ENCODE measurements around the gene DNASE2B. TPM values are rescaled to one million over a fixed set of nuclear protein-coding genes. Genes with fewer than 3 reads are reported as not detected.

The DNASE2B gene
- polyA plus RNA-seq, 2 of the 4 experiments (the other 2 are of a cell fraction) = not detected

- POLR2A ChIA-PET = interaction anchor here (0.6 kb wide), 1 partner anchor 314 kb away, joined by 6 read pairs; no protein-coding TSS in a partner anchor
- 96% methylated on average over 2 of the region's 2 CpGs for WGBS (ENCODE audit: missing lambda C conversion rate)
- peaks cover 6% of the 10 kb centered on the region; the same call in 2 of the 3 replicates for H3K4me1 ChIP-seq
Measured at GRCh38 chr1:84430546-84430945, 32.3 kb downstream of the DNASE2B start.

GRCh38 chr1:84433258-84434080 is 35.2 kb downstream of the DNASE2B start:
- peak; percentile 91 to 92 for TF ChIP-seq RAD21 (conservative IDR thresholded peaks at IDR 0.05 in 1 of 2, IDR thresholded peaks at IDR 0.05 in 1 of 2)
- TF ChIP-seq SMC3 (IDR thresholded peaks at IDR 0.05) = peak; percentile 93
- no peak for TF ChIP-seq JUNB (IDR thresholded peaks at IDR 0.05)
- TF ChIP-seq HOXA7 (CRISPR knock-in tag; IDR thresholded peaks at IDR 0.05) = no peak
- TF ChIP-seq EP300 (IDR thresholded peaks at IDR 0.05) = no peak
- TF ChIP-seq CTCF (IDR thresholded peaks at IDR 0.05) = peak; percentile 77
- no peak for FAIRE-seq
- Histone ChIP-seq H3K4me2 (peak overlapping the region; percentile 95), H3K4me3 (peak overlapping the region; percentile 44; the same call in 2 of the 3 replicates), H3K4me1 (peaks cover 6% of the 10 kb centered on the region; the same call in 2 of the 3 replicates), H3K27ac (peak overlapping the region; percentile 63 to 72; a peak in 4 of 6 replicates), H3K9me3 (peaks cover 9% of the 10 kb centered on the region; the same call in 2 of the 3 replicates)
- DNase-seq (ENCODE audit: low read depth in 1 of 2, low spot score in 1 of 2) = peak; percentile 33 to 76
- ChIA-PET CTCF (interaction anchor here (0.6 to 5.2 kb wide), 29 partner anchors 9 to 524 kb away, joined by 3 to 36 read pairs (median 3); partner anchors contain the start of gene PRKACB), POLR2A (interaction anchor here (0.6 to 0.7 kb wide), 2 partner anchors 180 to 292 kb away, joined by 3 read pairs; no protein-coding TSS in a partner anchor)
- 12% methylated on average over 11 of the region's 11 CpGs for WGBS (ENCODE audit: missing lambda C conversion rate)
- peak; percentile 66 to 84; a peak in 3 of 6 replicates for ATAC-seq

More at GRCh38 chr1:84430546-84430945, 32.3 kb downstream of the DNASE2B start:
- FAIRE-seq (no peak), ATAC-seq (no peak), DNase-seq (ENCODE audit: low read depth in 1 of 2, low spot score in 1 of 2) (no peak)
- H3K9me3 ChIP-seq = peaks cover 9% of the 10 kb centered on the region; the same call in 2 of the 3 replicates
- no peak overlapping the region for H3K4me3 ChIP-seq
- CTCF ChIA-PET = interaction anchor here (0.6 to 2.1 kb wide), 2 partner anchors 289 to 377 kb away, joined by 3 to 7 read pairs; no protein-coding TSS in a partner anchor
- H3K27ac ChIP-seq = no peak overlapping the region
- TF ChIP-seq HEYL (CRISPR knock-in tag; IDR thresholded peaks at IDR 0.05) = no peak
- no peak for TF ChIP-seq TFCP2L1 (CRISPR knock-in tag; IDR thresholded peaks at IDR 0.05)
- TF ChIP-seq HOXB13 (CRISPR knock-in tag; IDR thresholded peaks at IDR 0.05; ENCODE audit: low read depth) = no peak
- TF ChIP-seq CHD4 (IDR thresholded peaks at IDR 0.05; ENCODE audit: borderline replicate concordance) = no peak
- TF ChIP-seq BHLHE40 (IDR thresholded peaks at IDR 0.05; ENCODE audit: low read depth, low read length) = no peak
- TF ChIP-seq JUN (IDR thresholded peaks at IDR 0.05) = no peak
- TF ChIP-seq ELK1 (IDR thresholded peaks at IDR 0.05; ENCODE audit: low read depth, low read length) = no peak
- no peak overlapping the region for H3K4me2 ChIP-seq

- H3K4me3 ChIP-seq = no peak overlapping the region; the same call in 2 of the 3 replicates
- ChIA-PET CTCF (interaction anchor here (0.6 to 5.2 kb wide), 23 partner anchors 8 to 524 kb away, joined by 3 to 36 read pairs (median 3); no protein-coding TSS in a partner anchor), POLR2A (interaction anchor here (0.6 kb wide), 1 partner anchor 181 kb away, joined by 3 read pairs; no protein-coding TSS in a partner anchor)
- H3K27ac ChIP-seq = no peak overlapping the region
- no peak for FAIRE-seq
- no peak for ATAC-seq
- 43% methylated on average over 6 of the region's 6 CpGs for WGBS (ENCODE audit: missing lambda C conversion rate)
- peaks cover 9% of the 10 kb centered on the region; the same call in 2 of the 3 replicates for H3K9me3 ChIP-seq
- H3K4me2 ChIP-seq = peak overlapping the region; percentile 95
- DNase-seq (ENCODE audit: low read depth in 1 of 2, low spot score in 1 of 2) = no peak
- TF ChIP-seq HMGXB4 (CRISPR knock-in tag; IDR thresholded peaks at IDR 0.05; ENCODE audit: borderline replicate concordance) (no peak), MAX (IDR thresholded peaks at IDR 0.05) (no peak), RCOR1 (IDR thresholded peaks at IDR 0.05; ENCODE audit: low read depth, low read length) (no peak), RNF2 (IDR thresholded peaks at IDR 0.05; ENCODE audit: borderline replicate concordance, low read depth) (no peak), KDM1A (IDR thresholded peaks at IDR 0.05; ENCODE audit: low read depth) (no peak), BHLHE40 (IDR thresholded peaks at IDR 0.05; ENCODE audit: low read depth, low read length) (no peak), NR3C1 (IDR thresholded peaks at IDR 0.05) (no peak), SREBF2 (IDR thresholded peaks at IDR 0.05) (no peak), FOXS1 (CRISPR knock-in tag; IDR thresholded peaks at IDR 0.05) (no peak), CEBPB (IDR thresholded peaks at IDR 0.05) (no peak), CHD4 (IDR thresholded peaks at IDR 0.05; ENCODE audit: borderline replicate concordance) (no peak)
- peaks cover 6% of the 10 kb centered on the region; the same call in 2 of the 3 replicates for H3K4me1 ChIP-seq
Measured at GRCh38 chr1:84434081-84434769, 35.9 kb downstream of the DNASE2B start.

Data from A549 (cell line).